ENCODE results near the gene GNB3. TPM values are rescaled to one million over a fixed set of nuclear protein-coding genes. Genes with fewer than 3 reads are reported as not detected.
"Not testable (repeated sequence)": the region's sequence is repeated elsewhere in the genome, so short reads cannot be mapped to it uniquely, and the experiment has no call there.

GNB3 gene
- total and polyA plus RNA-seq, 9 of the 15 experiments (the other 6 are each of a cell fraction or from before 2014, with no cell fraction given), result 1.4 to 5.8 (median 2.0) TPM

- POLR2A ChIA-PET, result interaction anchor here (0.8 to 1.7 kb wide), 4 partner anchors 10 to 17 kb away, joined by 3 to 6 read pairs (median 4); partner anchors contain the start of genes SPSB2 and TPI1
Measured at GRCh38 chr12:6884539-6884938, 43.8 kb downstream of the GNB3 start.

GRCh38 chr12:6886206-6886999 lies 45.7 kb downstream of the GNB3 start:
- H3K4me3 ChIP-seq; H3K9me3 ChIP-seq (replicated peaks; ENCODE audit: control insufficient read depth, insufficient read depth, low read depth, low read length); H3K79me2 ChIP-seq (ENCODE audit: control insufficient read depth, insufficient read depth, low read length); DNase-seq (ENCODE audit: extremely low read depth in 1 of 4, low spot score in 3 of 4); FAIRE-seq; H3K4me2 ChIP-seq (ENCODE audit: insufficient read depth, low read length); H2AFZ ChIP-seq (ENCODE audit: low read depth, low read length); intact Hi-C loops (cut with micrococcal nuclease); H4K20me1 ChIP-seq (replicated peaks; ENCODE audit: control insufficient read depth, insufficient read depth, low read length); BruUV-seq (replicated peaks); in situ Hi-C loops (cut with MboI); H3K27ac ChIP-seq (ENCODE audit: extremely low read depth, low read depth, low read length); H3K9me1 ChIP-seq (ENCODE audit: control insufficient read depth, insufficient read depth, low read length); CTCF ChIA-PET (ENCODE audit: low intra/inter-chr PET ratio); H3K9ac ChIP-seq (ENCODE audit: insufficient read depth in 1 of 2, low read depth in 2 of 2, low read length in 2 of 2); ATAC-seq; H3K27me3 ChIP-seq (ENCODE audit: control insufficient read depth in 2 of 2, insufficient read depth in 2 of 2, low read length in 2 of 2): not testable (repeated sequence)
- WGBS (ENCODE audit: insufficient coverage, low coverage, missing lambda C conversion rate), result 46% methylated on average over 5 of the region's 15 CpGs
- H3K36me3 ChIP-seq (ENCODE audit: control insufficient read depth, insufficient read depth, low read length), result peaks cover 14% of the 10 kb centered on the region; the same call in 1 of the 3 replicates
- POLR2A ChIA-PET, result interaction anchor here (0.6 to 1.7 kb wide), 5 partner anchors 13 to 35 kb away, joined by 3 to 6 read pairs (median 4); partner anchors contain the start of genes SPSB2 and USP5
- H3K4me1 ChIP-seq (replicated peaks in 1 of 2; ENCODE audit: control insufficient read depth in 2 of 2, insufficient read depth in 2 of 2, low read length in 2 of 2), result peaks cover 8 to 15% of the 10 kb centered on the region in 2 experiments; a peak in 4 of 5 replicates
- TF ChIP-seq MNT (conservative IDR thresholded peaks at IDR 0.05) (peak in 1 of 2 experiments; percentile 55; a peak in 3 of 4 replicates), CBFA2T3 (IDR thresholded peaks at IDR 0.05) (0 out of 2 replicates have a peak, but pooled peaks have one; percentile 38)

More at GRCh38 chr12:6884539-6884938, 43.8 kb downstream of the GNB3 start:
- intact Hi-C loops (cut with micrococcal nuclease), result no loop called here
- in situ Hi-C loops (cut with MboI), result no loop called here
- no peaks in the 10 kb centered on the region for H3K9me1 ChIP-seq (ENCODE audit: control insufficient read depth, insufficient read depth, low read length)
- peaks cover 3 to 9% of the 10 kb centered on the region in 2 experiments; a peak in 2 of 5 replicates for H3K4me1 ChIP-seq (replicated peaks in 1 of 2; ENCODE audit: control insufficient read depth in 2 of 2, insufficient read depth in 2 of 2, low read length in 2 of 2)
- H3K9ac ChIP-seq (ENCODE audit: insufficient read depth in 1 of 2, low read depth in 2 of 2, low read length in 2 of 2), result no peak overlapping the region
- H3K9me3 ChIP-seq (replicated peaks; ENCODE audit: control insufficient read depth, insufficient read depth, low read depth, low read length), result no peaks in the 10 kb centered on the region
- 54% methylated on average over 17 of the region's 22 CpGs for WGBS (ENCODE audit: insufficient coverage, low coverage, missing lambda C conversion rate)
- H3K27ac ChIP-seq (ENCODE audit: extremely low read depth, low read depth, low read length), result no peak overlapping the region
- no peak overlapping the region for H3K4me3 ChIP-seq
- DNase-seq (ENCODE audit: extremely low read depth in 1 of 4, low spot score in 3 of 4), result no peak
- TF ChIP-seq ZNF134 (CRISPR knock-in tag; conservative IDR thresholded peaks at IDR 0.05) (no peak), ZNF75A (CRISPR knock-in tag; IDR thresholded peaks at IDR 0.05) (no peak), PHB (CRISPR knock-in tag; IDR thresholded peaks at IDR 0.05) (no peak), ZNF431 (CRISPR knock-in tag; IDR thresholded peaks at IDR 0.05) (no peak)
- H3K27me3 ChIP-seq (ENCODE audit: control insufficient read depth in 2 of 2, insufficient read depth in 2 of 2, low read length in 2 of 2), result no peaks in the 10 kb centered on the region
- no peaks in the 10 kb centered on the region for H4K20me1 ChIP-seq (replicated peaks; ENCODE audit: control insufficient read depth, insufficient read depth, low read length)
- CTCF ChIA-PET (ENCODE audit: low intra/inter-chr PET ratio), result no interaction called here
- H3K79me2 ChIP-seq (ENCODE audit: control insufficient read depth, insufficient read depth, low read length), result no peaks in the 10 kb centered on the region
- H2AFZ ChIP-seq (ENCODE audit: low read depth, low read length), result no peak overlapping the region
- no peak for ATAC-seq
- BruUV-seq (replicated peaks), result no TSS peak
- no peak for FAIRE-seq
- H3K36me3 ChIP-seq (ENCODE audit: control insufficient read depth, insufficient read depth, low read length), result peaks cover 14% of the 10 kb centered on the region; the same call in 1 of the 3 replicates
- H3K4me2 ChIP-seq (ENCODE audit: insufficient read depth, low read length), result no peak overlapping the region

Data from K562 (cell line).